NOMO-1 (cell line): ENCODE data around the gene AADACL4.

ENCODE experiments used
- DNase-seq, 2 experiments: peaks; one replicate each; lab custom pipeline; 2025; ENCODE audit not compliant: unreplicated experiment in 2 of 2; lab: John Stamatoyannopoulos, UW

The AADACL4 gene

GRCh38 chr1:12643785-12644184 is at the start of gene AADACL4:
AADACL4 (plus strand) TSS chr1:12644085; CDS start chr1:12644547, 462 bp downstream.
- DNase-seq = no peak

- DNase-seq = no peak
Observed at GRCh38 chr1:12594490-12594889, 49.4 kb upstream of the AADACL4 start.

- no peak for DNase-seq
Observed at GRCh38 chr1:12594966-12595756, 48.7 kb upstream of the AADACL4 start.

- DNase-seq = no peak
Observed at GRCh38 chr1:12595757-12596006, 48.2 kb upstream of the AADACL4 start.

GRCh38 chr1:12596007-12596821 is 47.7 kb upstream of the AADACL4 start:
- peak; percentile 49 to 64 for DNase-seq

GRCh38 chr1:12597792-12598191 is 46.1 kb upstream of the AADACL4 start:
- no peak for DNase-seq

GRCh38 chr1:12598974-12599373 is 44.9 kb upstream of the AADACL4 start:
- no peak for DNase-seq

GRCh38 chr1:12599657-12600056 is 44.2 kb upstream of the AADACL4 start:
- no peak for DNase-seq

- DNase-seq = no peak
Observed at GRCh38 chr1:12600335-12600734, 43.5 kb upstream of the AADACL4 start.

- no peak for DNase-seq
Observed at GRCh38 chr1:12600880-12601633, 42.8 kb upstream of the AADACL4 start.

- DNase-seq = peak; percentile 58
Observed at GRCh38 chr1:12601700-12602658, 41.9 kb upstream of the AADACL4 start.

- DNase-seq = no peak
Observed at GRCh38 chr1:12602659-12603024, 41.2 kb upstream of the AADACL4 start.

GRCh38 chr1:12603224-12603623 is 40.7 kb upstream of the AADACL4 start:
- no peak for DNase-seq

- peak; percentile 84 to 95 for DNase-seq
Observed at GRCh38 chr1:12604114-12604874, 39.6 kb upstream of the AADACL4 start.

- no peak for DNase-seq
Observed at GRCh38 chr1:12604986-12605385, 38.9 kb upstream of the AADACL4 start.

GRCh38 chr1:12607263-12607662 is 36.6 kb upstream of the AADACL4 start:
- DNase-seq = no peak

GRCh38 chr1:12608311-12608957 is 35.5 kb upstream of the AADACL4 start:
- no peak for DNase-seq

GRCh38 chr1:12609469-12610003 is 34.3 kb upstream of the AADACL4 start:
- no peak for DNase-seq
